ENCODE results near the gene GPR162.

The GPR162 gene

DNA sequence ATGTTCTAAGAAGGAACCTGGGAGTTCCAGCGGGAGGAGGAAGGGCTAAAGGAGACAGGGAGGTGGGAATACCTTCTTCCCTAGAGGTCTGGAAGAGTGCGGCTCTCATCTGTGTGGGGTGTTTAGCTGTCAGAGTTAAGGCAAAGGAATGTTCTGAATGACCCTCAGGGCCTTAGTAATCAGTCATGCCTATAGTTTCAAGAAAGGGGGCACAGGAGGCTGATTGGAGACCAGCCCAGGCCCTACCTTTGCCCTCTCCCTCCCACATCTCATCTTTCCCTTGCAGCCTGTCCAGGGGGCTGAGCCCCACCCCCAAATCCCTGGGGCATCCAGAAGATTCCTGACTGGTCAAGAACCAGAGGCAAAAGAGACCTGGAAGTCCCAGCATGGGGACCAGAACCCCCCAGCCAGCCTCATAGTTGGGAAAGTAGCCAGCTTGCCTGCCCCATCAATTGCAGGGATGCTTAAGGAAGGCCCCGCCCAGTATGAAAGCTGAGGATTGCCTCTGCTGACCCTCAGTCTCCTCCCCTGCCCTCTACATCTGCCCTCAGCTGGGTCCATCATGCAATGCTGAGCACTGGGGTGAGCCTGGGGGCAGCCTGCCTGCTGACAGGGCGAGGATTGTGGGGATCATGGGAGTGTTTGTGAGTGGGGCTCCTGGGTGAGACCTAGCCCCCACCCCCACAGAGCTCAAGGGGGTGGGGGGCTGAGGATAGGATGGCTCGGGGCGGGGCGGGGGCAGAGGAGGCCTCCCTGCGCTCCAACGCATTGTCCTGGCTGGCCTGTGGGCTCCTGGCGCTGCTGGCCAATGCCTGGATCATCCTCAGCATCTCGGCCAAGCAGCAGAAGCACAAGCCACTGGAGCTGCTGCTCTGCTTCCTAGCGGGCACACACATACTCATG, 1.8 kb downstream of the GPR162 start:
- DNase-seq, result no peak

GRCh38 chr12:6824085-6824775, 2.6 kb downstream of the GPR162 start:
- DNase-seq, result no peak

DNA sequence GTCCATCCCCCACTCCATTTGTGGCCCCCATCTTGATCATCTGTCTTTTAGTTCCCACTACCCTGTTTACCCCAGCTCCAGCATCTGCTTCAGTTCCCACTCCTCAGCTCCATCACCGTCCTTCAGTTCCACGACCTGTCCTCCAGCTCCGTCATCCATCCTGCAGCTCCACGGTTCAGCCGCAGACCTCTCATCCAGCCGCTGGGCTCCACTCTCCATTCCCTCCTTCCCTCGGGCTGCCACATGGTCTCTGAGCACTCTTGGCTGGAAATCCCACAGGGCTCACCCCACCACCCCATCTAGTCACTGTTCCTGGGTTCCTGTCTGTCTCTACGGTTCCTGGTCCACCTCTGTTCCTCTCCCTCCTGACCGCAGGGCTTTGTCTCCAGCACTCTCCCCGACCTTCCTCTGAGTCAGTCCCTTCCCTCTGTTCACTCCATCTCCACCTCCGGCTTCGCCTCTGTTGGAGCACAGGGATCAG, 3.3 kb downstream of the GPR162 start:
- DNase-seq, result no peak

- DNase-seq, result peak; percentile 15 to 51
These were observed 3.9 kb downstream of the GPR162 start for GRCh38 chr12:6825398-6826124.

DNA sequence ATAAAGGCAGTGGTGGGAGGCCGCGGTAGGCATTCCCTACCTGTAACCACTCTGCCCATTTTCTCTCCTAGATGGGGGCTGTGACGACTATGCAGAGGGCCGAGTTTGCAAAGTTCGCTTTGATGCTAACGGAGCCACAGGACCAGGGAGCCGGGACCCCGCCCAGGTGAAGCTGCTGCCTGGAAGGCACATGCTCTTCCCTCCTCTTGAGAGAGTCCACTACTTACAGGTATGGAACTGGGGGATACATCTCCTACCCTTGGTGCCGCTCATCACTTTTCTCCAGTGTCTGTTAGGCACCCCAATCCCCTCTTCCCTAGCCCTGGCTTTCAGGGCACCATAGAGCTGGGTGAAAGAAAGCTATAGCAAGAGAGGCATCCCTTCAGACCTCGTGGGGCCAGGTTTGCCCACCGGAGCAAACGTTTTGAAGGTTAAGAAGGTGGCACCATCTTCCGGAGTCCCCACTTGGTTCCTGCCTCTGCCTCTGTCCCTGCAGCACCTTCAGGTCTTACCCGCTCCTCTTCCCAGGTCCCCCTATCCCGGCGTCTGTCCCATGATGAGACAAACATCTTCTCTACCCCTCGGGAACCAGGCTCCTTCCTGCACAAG, 4.6 kb downstream of the GPR162 start:
- no peak for DNase-seq

DNA sequence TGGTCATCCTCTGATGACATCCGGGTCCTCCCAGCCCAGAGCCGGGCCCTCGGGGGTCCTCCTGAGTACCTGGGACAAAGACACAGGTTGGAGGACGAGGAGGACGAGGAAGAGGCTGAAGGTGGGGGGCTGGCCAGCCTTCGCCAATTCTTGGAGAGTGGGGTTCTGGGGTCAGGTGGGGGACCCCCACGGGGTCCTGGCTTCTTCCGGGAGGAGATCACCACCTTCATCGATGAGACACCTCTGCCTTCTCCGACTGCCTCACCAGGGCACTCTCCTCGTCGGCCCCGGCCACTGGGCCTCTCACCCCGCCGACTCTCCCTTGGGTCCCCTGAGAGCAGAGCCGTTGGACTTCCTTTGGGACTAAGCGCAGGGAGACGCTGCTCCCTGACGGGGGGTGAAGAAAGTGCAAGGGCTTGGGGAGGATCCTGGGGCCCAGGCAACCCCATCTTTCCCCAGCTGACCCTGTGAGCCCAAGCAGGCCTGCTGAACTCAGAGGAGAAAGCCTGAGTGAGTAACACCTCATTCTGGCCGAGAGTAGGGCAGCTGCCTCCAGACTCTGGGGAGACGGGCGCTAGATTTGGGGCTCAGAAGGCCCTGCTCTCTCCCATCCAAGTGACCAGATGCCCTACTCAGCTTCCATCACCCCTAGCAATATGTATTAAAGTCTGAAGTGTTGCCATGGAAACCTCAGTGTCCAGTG, 5.3 kb downstream of the GPR162 start:
- DNase-seq, result no peak

GRCh38 chr12:6827437-6827911, 5.9 kb downstream of the GPR162 start:
- DNase-seq, result peak; percentile 36 to 60

- DNase-seq, result peak in 1 of 2 experiments; percentile 6
These were observed 6.6 kb downstream of the GPR162 start, which contains the start of gene P3H3 for GRCh38 chr12:6827982-6828780. Gene P3H3 (plus strand): TSS chr12:6828407. CDS start chr12:6828441, 34 bp downstream.

- no peak for DNase-seq
These were observed 7.3 kb downstream of the GPR162 start for GRCh38 chr12:6828781-6829535.

DNA sequence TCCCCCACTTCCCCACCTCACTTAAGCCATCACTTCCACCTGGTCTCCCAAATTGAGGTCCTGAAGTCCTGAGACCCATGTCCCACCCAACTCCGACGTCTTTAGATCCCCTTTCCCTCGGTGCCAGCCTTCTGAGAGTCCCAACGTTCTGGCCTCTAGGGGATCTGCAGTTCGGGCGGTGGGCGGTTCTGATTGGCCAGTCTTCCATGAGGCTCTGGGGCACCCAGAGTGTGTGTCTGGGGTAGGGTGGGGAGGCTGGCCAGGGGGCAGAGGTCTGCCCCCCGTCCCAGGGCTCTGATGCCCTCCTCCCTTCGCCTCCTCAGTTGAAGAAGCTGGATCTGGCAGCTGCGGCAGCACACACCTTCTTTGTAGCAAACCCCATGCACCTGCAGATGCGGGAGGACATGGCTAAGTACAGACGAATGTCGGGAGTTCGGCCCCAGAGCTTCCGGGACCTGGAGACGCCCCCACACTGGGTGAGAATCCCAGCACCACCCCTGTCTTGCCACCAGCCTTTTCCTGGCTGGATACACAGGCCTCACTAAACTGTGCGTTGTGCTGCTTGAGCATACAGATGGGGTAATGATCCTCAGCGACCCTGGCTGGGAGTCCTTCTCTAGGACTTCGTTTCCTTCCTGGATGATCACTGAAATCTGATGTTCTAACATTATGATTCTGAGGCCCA, 8.1 kb downstream of the GPR162 start:
- DNase-seq, result no peak

DNA sequence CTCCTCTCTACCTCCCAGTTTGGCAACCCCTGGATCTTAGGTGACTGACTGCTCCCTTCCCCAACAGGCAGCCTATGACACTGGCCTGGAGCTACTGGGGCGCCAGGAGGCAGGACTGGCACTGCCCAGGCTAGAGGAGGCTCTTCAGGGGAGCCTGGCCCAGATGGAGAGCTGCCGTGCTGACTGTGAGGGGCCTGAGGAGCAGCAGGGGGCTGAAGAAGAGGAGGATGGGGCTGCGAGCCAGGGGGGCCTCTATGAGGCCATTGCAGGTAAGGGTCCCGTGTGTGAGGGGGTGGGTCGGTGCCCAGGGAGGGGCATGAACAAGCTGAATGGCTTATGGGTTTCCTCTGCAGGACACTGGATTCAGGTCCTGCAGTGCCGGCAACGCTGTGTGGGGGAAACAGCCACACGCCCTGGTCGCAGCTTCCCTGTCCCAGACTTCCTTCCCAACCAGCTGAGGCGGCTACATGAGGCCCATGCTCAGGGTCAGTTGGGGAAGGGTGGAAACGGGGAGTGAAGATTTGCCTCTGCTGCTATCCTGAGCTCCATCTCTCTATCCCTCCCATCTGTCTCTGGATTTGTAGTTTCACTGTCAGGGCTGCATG, 8.8 kb downstream of the GPR162 start:
- DNase-seq, result no peak

GRCh38 chr12:6830999-6831398, 9.4 kb downstream of the GPR162 start:
- no peak for DNase-seq

DNA sequence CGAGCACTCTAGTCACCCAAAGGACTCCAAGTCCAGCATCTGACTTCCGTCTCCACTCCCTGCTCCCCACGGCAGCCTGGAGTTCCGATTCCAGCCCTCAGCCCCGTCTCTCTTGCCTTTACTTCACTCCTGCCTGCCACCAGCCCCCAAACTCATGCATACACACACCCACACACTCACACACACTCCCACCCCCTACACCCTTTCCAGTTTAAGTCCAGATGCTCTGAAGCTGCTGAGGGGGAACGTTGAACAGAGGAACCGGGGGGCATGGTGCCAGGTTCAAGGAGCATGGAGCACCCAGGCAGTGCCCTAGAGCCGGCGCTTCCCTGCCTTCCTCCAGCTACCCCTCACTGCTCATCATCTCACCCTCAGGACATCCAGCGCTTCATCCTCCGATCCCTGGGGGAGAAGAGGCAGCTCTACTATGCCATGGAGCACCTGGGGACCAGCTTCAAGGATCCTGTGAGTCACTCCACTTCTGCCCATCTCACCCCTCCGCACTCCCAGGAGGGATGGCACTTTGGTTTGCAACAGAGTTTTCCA, 9.9 kb downstream of the GPR162 start:
- DNase-seq, result no peak

GRCh38 chr12:6832125-6832524, 10.5 kb downstream of the GPR162 start:
- no peak for DNase-seq

DNA sequence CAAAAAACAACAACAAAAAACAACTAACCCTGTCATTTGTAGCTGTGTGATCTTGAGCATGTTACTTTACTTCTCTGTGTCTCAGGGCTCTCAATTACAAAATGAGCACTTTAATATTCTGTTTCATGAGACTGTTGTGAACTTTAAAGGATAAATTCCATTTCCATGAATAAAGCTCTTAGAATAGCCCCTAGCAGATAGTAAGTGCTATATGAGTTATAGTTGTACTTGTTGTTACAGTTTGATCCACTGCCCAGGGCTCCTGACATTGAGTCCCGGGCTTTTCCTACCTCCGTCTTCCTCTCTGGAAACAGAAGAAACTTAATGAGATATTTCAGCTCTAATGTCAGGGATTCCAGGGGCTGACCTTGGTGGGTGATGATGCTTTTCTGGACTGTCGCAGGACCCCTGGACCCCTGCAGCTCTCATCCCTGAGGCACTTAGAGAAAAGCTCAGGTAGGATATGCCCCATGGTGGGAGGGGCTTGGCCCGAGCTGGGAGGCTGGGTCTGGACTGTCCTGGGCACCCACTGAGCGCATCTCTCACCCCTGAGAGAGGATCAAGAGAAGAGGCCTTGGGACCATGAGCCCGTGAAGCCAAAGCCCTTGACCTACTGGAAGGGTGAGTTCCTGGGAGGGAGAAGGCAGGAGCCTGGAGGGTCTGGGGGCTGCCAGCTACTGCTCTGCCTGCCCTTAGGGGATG, 11.7 kb downstream of the GPR162 start:
- no peak for DNase-seq

- no peak for DNase-seq
These were observed 12.6 kb downstream of the GPR162 start for GRCh38 chr12:6834254-6834653.

DNA sequence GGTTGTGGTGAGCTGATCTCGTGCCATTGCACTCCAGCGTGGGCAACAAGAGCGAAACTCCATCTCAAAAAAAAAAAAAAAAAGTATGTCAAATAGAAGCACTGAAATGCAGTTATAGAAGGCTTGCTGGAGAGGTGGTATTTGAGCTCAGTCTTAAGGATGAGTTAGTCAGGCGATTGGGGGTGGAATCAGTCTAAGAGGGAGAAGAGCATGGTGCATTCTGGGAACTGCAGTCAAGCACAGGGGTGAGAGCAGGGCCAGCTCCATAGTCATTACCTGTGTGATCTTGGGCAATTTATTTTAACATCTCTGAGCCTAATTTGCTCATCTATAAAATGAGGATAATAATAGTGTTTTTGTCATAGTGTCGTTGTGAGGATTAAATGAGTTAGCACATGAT, 13.3 kb downstream of the GPR162 start:
- no peak for DNase-seq

GRCh38 chr12:6836851-6837250, 15.2 kb downstream of the GPR162 start:
- DNase-seq, result no peak

Measured in SHP77 (cell line).